GM12878 (cell line): ENCODE measurements around the gene PDZRN4. TPM values are rescaled to one million over a fixed set of nuclear protein-coding genes. Genes with fewer than 3 reads are reported as not detected.

ENCODE experiments used
- ATAC-seq: fragments of 200-7000 bp; cut with Tn5 transposase; 3 replicates; pipeline ENCODE4 v1.9.1; 2020; ENCODE audit warnings: mild to moderate bottlenecking, moderate library complexity
- BruUV-seq: library from RNA; stranded (reverse); fragments of 400-500 nt; replicated peaks from 2 replicates; lab custom pipeline; 2021; lab: Mats Ljungman, UMichigan
- CTCF ChIA-PET: fragments of 300-600 bp; sonication (Branson Sonifier 250); formaldehyde crosslinking; extraction: SDS; loops from one replicate; lab custom pipeline; 2021; ENCODE audit warnings: inconsistent platforms; lab: Yijun Ruan, JAX
- POLR2A ChIA-PET: fragments of 350-600 bp; formaldehyde crosslinking; extraction: SDS; loops from one replicate; lab custom pipeline; 2021; ENCODE audit warnings: inconsistent platforms; lab: Charles Lee
- RAD21 ChIA-PET: fragments of 300-600 bp; sonication (Branson Sonifier 250); formaldehyde crosslinking; loops from one replicate; lab custom pipeline; 2023; ENCODE audit warnings: antibody characterized with exemption; ENCODE audit not compliant: unreplicated experiment; lab: Charles Lee
- SMC1A ChIA-PET: fragments of 300-600 bp; sonication (Branson Sonifier 250); formaldehyde crosslinking; loops from one replicate; lab custom pipeline; 2023; ENCODE audit not compliant: unreplicated experiment, uncharacterized antibody; lab: Charles Lee
- DNase-seq: peaks from one replicate; pipeline ENCODE4 v3.0.0-alpha.2; 2011; ENCODE audit warnings: low read depth, low spot score
- FAIRE-seq: peaks from 3 replicates; lab custom pipeline; 2011; peaks lifted over from hg19 to GRCh38; lab: Jason Lieb, UNC
- H2AFZ ChIP-seq: 2 replicates; pipeline ENCODE4 v1.6.0; 2011; ENCODE audit warnings: low read depth, low read length, control low read depth; ENCODE audit not compliant: control insufficient read depth
- H3K27ac ChIP-seq: 2 replicates; pipeline ENCODE4 v1.5.1; 2011; ENCODE audit warnings: control low read depth; ENCODE audit not compliant: control insufficient read depth, insufficient read depth
- H3K27me3 ChIP-seq, 2 experiments: replicated peaks in 1 of 2; 2 replicates each; pipeline versions ENCODE4 v1.6.0 to v1.6.1; 2011; ENCODE audit warnings: low read length in 1 of 2; ENCODE audit not compliant: control insufficient read depth in 2 of 2, insufficient read depth in 2 of 2
- H3K36me3 ChIP-seq, 2 experiments: 2 replicates each; pipeline ENCODE4 v1.5.1; 2011; ENCODE audit warnings: low read length in 1 of 2; ENCODE audit not compliant: control insufficient read depth in 2 of 2, insufficient read depth in 2 of 2
- H3K4me1 ChIP-seq: 2 replicates; pipeline ENCODE4 v1.6.1; 2011; ENCODE audit warnings: mild to moderate bottlenecking, low read length, moderate library complexity, mixed read lengths; ENCODE audit not compliant: control insufficient read depth, insufficient read depth
- H3K4me2 ChIP-seq: 2 replicates; pipeline ENCODE4 v1.6.0; 2011; ENCODE audit warnings: control low read depth; ENCODE audit not compliant: control insufficient read depth, insufficient read depth
- H3K4me3 ChIP-seq: fragments of 200-600 bp; sonication (generic); 2 replicates; pipeline ENCODE4 v1.5.1; 2016
- H3K79me2 ChIP-seq: 2 replicates; pipeline ENCODE4 v1.6.0; 2011; ENCODE audit warnings: low read length; ENCODE audit not compliant: control insufficient read depth, insufficient read depth
- H3K9ac ChIP-seq: 2 replicates; pipeline ENCODE4 v1.8.0; 2011; ENCODE audit warnings: low read length, control low read depth, mixed read lengths; ENCODE audit not compliant: control insufficient read depth, insufficient read depth
- H3K9me3 ChIP-seq: replicated peaks from 3 replicates; pipeline ENCODE4 v1.5.1; 2011; ENCODE audit warnings: mild to moderate bottlenecking, low read length; ENCODE audit not compliant: control insufficient read depth, insufficient read depth
- H4K20me1 ChIP-seq: 2 replicates; pipeline ENCODE4 v1.6.0; 2011; ENCODE audit not compliant: control insufficient read depth, insufficient read depth
- BACH1 ChIP-seq: fragments of 450-650 bp; IDR thresholded peaks from 2 replicates; pipeline ENCODE4 v1.6.1; 2017; ENCODE audit warnings: mild to moderate bottlenecking, borderline replicate concordance
- BHLHE40 ChIP-seq, 2 experiments: fragments of 450-650 bp in 1 of 2; IDR thresholded peaks; 2 replicates each; pipeline ENCODE4 v1.6.1; 2011 to 2017; ENCODE audit warnings: low read depth in 2 of 2, borderline replicate concordance in 1 of 2, improper control_type of control experiment in 1 of 2, low read length in 1 of 2, mild to moderate bottlenecking in 1 of 2
- CHD4 ChIP-seq: fragments of 200-600 bp; sonication (generic); IDR thresholded peaks from 2 replicates; pipeline ENCODE4 v1.6.1; 2016; ENCODE audit warnings: mild to moderate bottlenecking
- CREB1 ChIP-seq: IDR thresholded peaks from 2 replicates; pipeline ENCODE4 v1.6.1; 2012; ENCODE audit warnings: low read depth, mild to moderate bottlenecking, inconsistent platforms
- FOXK2 ChIP-seq: fragments of 450-650 bp; IDR thresholded peaks from 2 replicates; pipeline ENCODE4 v1.6.1; 2017; ENCODE audit warnings: mild to moderate bottlenecking, moderate library complexity
- MTA2 ChIP-seq: fragments of 450-650 bp; IDR thresholded peaks from 2 replicates; pipeline ENCODE4 v1.6.1; 2016; ENCODE audit warnings: low read depth, mild to moderate bottlenecking, moderate library complexity
- NBN ChIP-seq: fragments of 450-650 bp; IDR thresholded peaks from 2 replicates; pipeline ENCODE4 v1.6.1; 2016
- NFYA ChIP-seq: IDR thresholded peaks from 2 replicates; pipeline ENCODE4 v1.6.1; 2011; ENCODE audit warnings: low read depth, mild to moderate bottlenecking, low read length, improper control_type of control experiment, borderline replicate concordance
- PBX3 ChIP-seq: IDR thresholded peaks from 2 replicates; pipeline ENCODE4 v1.6.1; 2011; ENCODE audit warnings: mild to moderate bottlenecking, low read depth, low read length, moderate library complexity; ENCODE audit not compliant: insufficient replicate concordance
- RBBP5 ChIP-seq: fragments of 200-600 bp; sonication (generic); conservative IDR thresholded peaks from 2 replicates; pipeline ENCODE4 v1.6.1; 2016
- SIX5 ChIP-seq: IDR thresholded peaks from 2 replicates; pipeline ENCODE4 v1.6.1; 2011; ENCODE audit warnings: mild to moderate bottlenecking, low read depth, low read length, moderate library complexity; ENCODE audit not compliant: severe bottlenecking
- SKIL ChIP-seq: fragments of 450-650 bp; IDR thresholded peaks from 2 replicates; pipeline ENCODE4 v1.6.1; 2017; ENCODE audit warnings: mild to moderate bottlenecking, low read depth, inconsistent platforms; ENCODE audit not compliant: poor library complexity, severe bottlenecking
- USF2 ChIP-seq: IDR thresholded peaks from 2 replicates; pipeline ENCODE4 v1.6.1; 2011; ENCODE audit warnings: low read depth, low read length, improper control_type of control experiment, borderline replicate concordance
- ZSCAN29 ChIP-seq: fragments of 450-650 bp; IDR thresholded peaks from 2 replicates; pipeline ENCODE4 v1.6.1; 2017; ENCODE audit warnings: mild to moderate bottlenecking, moderate library complexity
- WGBS: methylation state at CpG from one replicate; pipeline ENCODE4 v1.1.6; 2016; ENCODE audit warnings: low lambda C conversion rate; ENCODE audit not compliant: insufficient replicate concordance, insufficient coverage; ENCODE audit errors: missing lambda C conversion rate; 5-methylcytosine and 5-hydroxymethylcytosine counted together
- in situ Hi-C: fragments of 300-500 bp; cut with MboI; formaldehyde crosslinking; loops from 9 replicates; pipeline ENCODE4 v1.14.3; 2018; ENCODE audit warnings: mixed read lengths
- intact Hi-C: fragments of 100-400 bp; cut with micrococcal nuclease; formaldehyde crosslinking; loops from one replicate; pipeline ENCODE4 v1.14.2; 2022; ENCODE audit not compliant: unreplicated experiment
- polyA plus RNA-seq, 11 experiments: library from polyadenylated mRNA; depleted of rRNA in 4 of 11; unstranded in 6 of 11; stranded (reverse) in 5 of 11; fragments of >200 nt; fragmentation: Nextera tagmentation in 4 of 11; fragmentation: Illumina TruSeq in 1 of 11; extraction: Ambion mirVana in 4 of 11; extraction: Trizol in 1 of 11; gene quantifications; 1 replicate in 1 of 11; 2 replicates in 10 of 11; pipeline versions ENCODE4 v1.2.1 to v1.2.3, GENCODE V29; 2011 to 2016; ENCODE audit warnings: inconsistent platforms in 2 of 11, missing spikeins in 2 of 11, low read depth in 1 of 11
- total RNA-seq, 4 experiments: library from RNA; depleted of rRNA in 3 of 4; stranded (reverse); fragments of >200 nt in 3 of 4; fragmentation: Illumina TruSeq in 1 of 4; extraction: Trizol in 1 of 4; gene quantifications; 2 replicates each; pipeline versions ENCODE4 v1.2.1 to v1.2.3, GENCODE V29; 2013 to 2021

PDZRN4 gene
- total and polyA plus RNA-seq, 10 of the 15 experiments (the other 5 are each of a cell fraction or from before 2014, with no cell fraction given): 0.03 TPM; not detected in 9

GRCh38 chr12:41188841-41189394 is 798 bp downstream of the PDZRN4 start:
- no peak for DNase-seq
- Histone ChIP-seq H3K4me3 (no peak overlapping the region), H3K27ac (no peak overlapping the region), H3K9me3 (no peaks in the 10 kb centered on the region), H3K4me2 (no peak overlapping the region), H3K27me3 (peaks cover 1 to 4% of the 10 kb centered on the region in 2 experiments), H3K9ac (no peak overlapping the region), H2AFZ (no peak overlapping the region), H3K4me1 (no peaks in the 10 kb centered on the region), H3K36me3 (no peaks in the 10 kb centered on the region), H4K20me1 (no peaks in the 10 kb centered on the region), H3K79me2 (no peaks in the 10 kb centered on the region)
- TF ChIP-seq CREB1 (no peak), ZSCAN29 (no peak), SIX5 (no peak), SKIL (no peak), RBBP5 (no peak), BHLHE40 (IDR thresholded peaks at IDR 0.05; ENCODE audit: borderline replicate concordance in 1 of 2, low read depth in 2 of 2, low read length in 1 of 2) (no peak), MTA2 (no peak), NFYA (no peak), BACH1 (no peak), FOXK2 (no peak), CHD4 (no peak), NBN (no peak), USF2 (no peak), PBX3 (no peak)
- RAD21 ChIA-PET: no interaction called here
- WGBS: 34% methylated on average over 29 of the region's 49 CpGs
- POLR2A ChIA-PET: no interaction called here
- FAIRE-seq: no peak
- in situ Hi-C loops (no loop called here), intact Hi-C loops (no loop called here)
- ATAC-seq: no peak
- CTCF ChIA-PET: no interaction called here
- BruUV-seq: no TSS peak
- SMC1A ChIA-PET: no interaction called here
